SU-DHL-6 (cell line): Measurements from ENCODE around the gene HHIP.

Experiments
- CTCF ChIP-seq: fragments of 200-600 bp; sonication (generic); IDR thresholded peaks from one replicate; pipeline ENCODE4 v1.5.1; 2017; ENCODE audit warnings: antibody characterized with exemption, mild to moderate bottlenecking, low read length, moderate library complexity; ENCODE audit not compliant: insufficient read depth, poor library complexity, severe bottlenecking
- EZH2phosphoT487 ChIP-seq: fragments of 200-600 bp; sonication (generic), shearing (Covaris generic); conservative IDR thresholded peaks from 2 replicates; pipeline ENCODE4 v1.6.1; 2018; ENCODE audit warnings: mild to moderate bottlenecking, antibody characterized with exemption, low read length, moderate library complexity, mixed read lengths

GRCh38 chr4:144721994-144722393, 76.0 kb downstream of the HHIP start:
- TF ChIP-seq CTCF (no peak), EZH2phosphoT487 (no peak)
